ENCODE results near the gene LRRTM4.

GRCh38 chr2:76965772-76966171 lies 556.4 kb downstream of the LRRTM4 start:
- no peak for TF ChIP-seq CTCF (IDR thresholded peaks at IDR 0.05; ENCODE audit: poor library complexity, severe bottlenecking)
- TF ChIP-seq RAD21 (conservative IDR thresholded peaks at IDR 0.05) = no peak
- no peak for TF ChIP-seq SMC3 (conservative IDR thresholded peaks at IDR 0.05; ENCODE audit: poor library complexity)
